Pancreas (tissue), 10 donors: ENCODE results near the gene NSMCE4A. TPM values are rescaled to one million over a fixed set of nuclear protein-coding genes. Genes with fewer than 3 reads are reported as not detected.
"Not testable (repeated sequence)": the region's sequence is repeated elsewhere in the genome, so short reads cannot be mapped to it uniquely, and the experiment has no call there.

Experiments used
- ATAC-seq, 4 donors: fragments of 200-7000 bp; cut with Tn5 transposase; one replicate each; pipeline versions ENCODE4 v1.8.0 to v1.9.1; 2020; ENCODE audit warnings: mild to moderate bottlenecking in 4 of 4, moderate library complexity in 4 of 4
- DNase-seq, 6 donors: peaks; one replicate each; pipeline ENCODE4 v3.0.0-alpha.2; 2020
- FAIRE-seq: peaks from 2 replicates; lab custom pipeline; 2012; peaks lifted over from hg19 to GRCh38; lab: Jason Lieb, UNC
- H3K27ac ChIP-seq, 4 donors: fragments of 200-600 bp; sonication (generic); 1 replicate in 3 of 4; 2 replicates in 1 of 4; pipeline versions ENCODE4 v1.5.0 to v1.8.0; 2020
- H3K27me3 ChIP-seq, 4 donors: fragments of 200-600 bp; one replicate each; pipeline ENCODE4 v1.8.0; 2021
- H3K36me3 ChIP-seq, 3 donors: fragments of 200-600 bp; sonication (generic) in 1 of 3; one replicate each; pipeline versions ENCODE4 v1.5.0 to v1.8.0; 2020 to 2021
- H3K4me1 ChIP-seq, 3 donors: fragments of 200-600 bp; one replicate each; pipeline ENCODE4 v1.8.0; 2021
- H3K4me3 ChIP-seq, 4 donors: fragments of 200-600 bp; sonication (generic) in 2 of 4; one replicate each; pipeline versions ENCODE4 v1.5.0 to v1.8.0; 2020 to 2021
- H3K9me3 ChIP-seq, 4 donors: fragments of 200-600 bp; one replicate each; pipeline ENCODE4 v1.8.0; 2021
- WGBS, 2 donors: extraction: QIAGEN DNeasy Blood & Tissue Kit; methylation state at CpG; one replicate each; pipeline ENCODE4 v1.1.7; 2013; 5-methylcytosine and 5-hydroxymethylcytosine counted together
- intact Hi-C, 3 donors: fragments of 100-400 bp; cut with DNase I; formaldehyde crosslinking; loops; one replicate each; pipeline versions ENCODE4 v1.11.1 to v1.14.2; 2022
- polyA plus RNA-seq, 2 donors: library from polyadenylated mRNA; stranded (reverse); fragments of 200-250 nt; gene quantifications; one replicate each; pipeline ENCODE4 v1.2.3, GENCODE V29; 2013
- total RNA-seq, 6 donors: library from RNA; stranded (reverse); fragmentation: NEBNext Ultra II Directional in 4 of 6; extraction: Animal tissue kit (Norgen Biotek cat#: 25700) in 4 of 6; gene quantifications; one replicate each; pipeline versions ENCODE4 v1.2.1 to v1.2.4, GENCODE V29; 2021 to 2023
- TF ChIP-seq, protein P1 (sequence below), 4 donors: fragments of 200-600 bp; sonication (generic) in 3 of 4; IDR thresholded peaks; one replicate each; pipeline versions ENCODE4 v1.5.0 to v1.8.0; 2021; ENCODE audit warnings: antibody characterized with exemption in 4 of 4
- donor health status: healthy with polysubstance abuse.
- donor health status: DM: no; HTN: no; CAD: no; lungs with moderate emphysema.
- donor health status: DM: no; HTN: no; CAD: no.
- donor health status: control.
- donor health status: control.
- donor health status: Bipolar disorder and iron deficiency.
- donor health status: DM: yes; HTN: yes; CAD: no.
- donor health status: DM: no; HTN: no; CAD: no.
- donor health status: DM: no; HTN: no; CAD: no.
- donor health status: DM: yes; HTN: yes; CAD: no.

Gene NSMCE4A
- total and polyA plus RNA-seq, 8 donors: 15.5 to 87.0 (median 24.5) TPM

DNA sequence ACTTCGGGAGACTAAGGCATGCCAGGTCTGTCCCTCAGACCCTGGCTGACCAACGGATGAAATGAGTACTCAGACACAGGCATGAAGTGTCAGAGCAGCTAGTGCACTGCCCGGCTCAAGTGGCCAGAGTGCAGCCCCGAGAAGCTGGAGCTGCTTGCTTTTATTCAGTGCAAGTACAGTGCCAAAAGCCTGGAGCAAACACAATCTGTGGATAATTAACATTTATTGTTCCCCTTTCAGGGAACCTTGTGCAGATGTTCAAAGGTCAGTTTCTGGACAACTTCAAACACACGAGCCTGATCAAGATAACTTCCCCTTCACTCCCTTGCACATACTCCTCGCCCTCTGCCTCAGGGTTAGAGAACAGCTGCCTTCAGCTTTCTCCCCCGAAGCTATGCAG is 39.3 kb downstream of the NSMCE4A start:
- DNase-seq (peak in 1 of 6 donors; percentile 18), ATAC-seq (peak; percentile 65 to 83 (median 70)), FAIRE-seq (no peak)
- TF ChIP-seq, protein P1, sequence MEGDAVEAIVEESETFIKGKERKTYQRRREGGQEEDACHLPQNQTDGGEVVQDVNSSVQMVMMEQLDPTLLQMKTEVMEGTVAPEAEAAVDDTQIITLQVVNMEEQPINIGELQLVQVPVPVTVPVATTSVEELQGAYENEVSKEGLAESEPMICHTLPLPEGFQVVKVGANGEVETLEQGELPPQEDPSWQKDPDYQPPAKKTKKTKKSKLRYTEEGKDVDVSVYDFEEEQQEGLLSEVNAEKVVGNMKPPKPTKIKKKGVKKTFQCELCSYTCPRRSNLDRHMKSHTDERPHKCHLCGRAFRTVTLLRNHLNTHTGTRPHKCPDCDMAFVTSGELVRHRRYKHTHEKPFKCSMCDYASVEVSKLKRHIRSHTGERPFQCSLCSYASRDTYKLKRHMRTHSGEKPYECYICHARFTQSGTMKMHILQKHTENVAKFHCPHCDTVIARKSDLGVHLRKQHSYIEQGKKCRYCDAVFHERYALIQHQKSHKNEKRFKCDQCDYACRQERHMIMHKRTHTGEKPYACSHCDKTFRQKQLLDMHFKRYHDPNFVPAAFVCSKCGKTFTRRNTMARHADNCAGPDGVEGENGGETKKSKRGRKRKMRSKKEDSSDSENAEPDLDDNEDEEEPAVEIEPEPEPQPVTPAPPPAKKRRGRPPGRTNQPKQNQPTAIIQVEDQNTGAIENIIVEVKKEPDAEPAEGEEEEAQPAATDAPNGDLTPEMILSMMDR (IDR thresholded peaks at IDR 0.05): no peak
- H3K4me3 ChIP-seq: no peak overlapping the region
- no peak overlapping the region for H3K27ac ChIP-seq
- intact Hi-C loops: no loop called here
- H3K4me1 ChIP-seq: peaks cover 0 to 8% (median 3%) of the 10 kb centered on the region in 3 donors
- WGBS, 2 donors: 14 to 19% methylated on average over 7 of the region's 7 CpGs
- H3K9me3 ChIP-seq: no peaks in the 10 kb centered on the region
- H3K36me3 ChIP-seq: no peaks in the 10 kb centered on the region
- H3K27me3 ChIP-seq: no peaks in the 10 kb centered on the region

DNA sequence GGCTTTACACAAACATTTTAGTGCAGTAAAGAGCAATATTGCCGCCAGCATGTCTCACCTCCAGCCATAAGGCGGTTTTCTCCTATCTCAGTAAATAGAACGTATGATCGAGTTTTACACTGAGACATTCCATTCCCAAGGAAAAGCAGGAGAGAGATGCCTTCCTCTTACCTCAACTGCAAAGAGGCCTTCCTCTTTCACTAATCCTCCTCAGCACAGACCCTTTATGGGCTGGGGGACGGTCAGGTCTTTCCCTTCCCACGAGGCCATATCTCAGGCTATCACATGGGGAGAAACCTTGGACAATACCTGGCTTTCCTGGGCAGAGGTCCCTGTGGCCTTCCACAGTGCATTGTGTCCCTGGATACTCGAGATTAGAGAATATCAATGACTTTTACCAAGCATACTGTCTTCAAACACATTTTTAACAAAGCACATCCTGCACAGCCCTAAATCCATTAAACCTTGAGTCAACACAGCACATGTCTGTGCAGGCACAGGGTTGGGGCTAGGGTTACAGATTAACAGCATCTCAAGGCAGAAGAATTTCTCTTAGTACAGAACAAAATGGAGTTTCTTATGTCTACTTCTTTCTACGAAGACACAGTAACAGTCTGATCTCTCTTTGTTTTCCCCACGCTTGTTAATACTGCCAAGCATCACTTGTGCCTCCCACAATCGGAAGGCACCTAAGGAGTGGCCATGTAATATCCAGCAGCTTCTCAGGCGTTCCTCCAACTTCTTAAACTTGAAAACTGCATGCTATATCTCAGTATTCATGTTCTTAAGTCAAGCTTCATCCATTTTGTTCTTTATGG is 44.5 kb downstream of the NSMCE4A start:
- DNase-seq, ATAC-seq, FAIRE-seq, intact Hi-C loops, H3K27me3 ChIP-seq, H3K27ac ChIP-seq, H3K9me3 ChIP-seq, H3K36me3 ChIP-seq, H3K4me3 ChIP-seq: not testable (repeated sequence)
- WGBS, 2 donors: 52 to 55% methylated on average over 11 of the region's 11 CpGs
- peaks cover 3 to 13% (median 13%) of the 10 kb centered on the region in 3 donors for H3K4me1 ChIP-seq

DNA sequence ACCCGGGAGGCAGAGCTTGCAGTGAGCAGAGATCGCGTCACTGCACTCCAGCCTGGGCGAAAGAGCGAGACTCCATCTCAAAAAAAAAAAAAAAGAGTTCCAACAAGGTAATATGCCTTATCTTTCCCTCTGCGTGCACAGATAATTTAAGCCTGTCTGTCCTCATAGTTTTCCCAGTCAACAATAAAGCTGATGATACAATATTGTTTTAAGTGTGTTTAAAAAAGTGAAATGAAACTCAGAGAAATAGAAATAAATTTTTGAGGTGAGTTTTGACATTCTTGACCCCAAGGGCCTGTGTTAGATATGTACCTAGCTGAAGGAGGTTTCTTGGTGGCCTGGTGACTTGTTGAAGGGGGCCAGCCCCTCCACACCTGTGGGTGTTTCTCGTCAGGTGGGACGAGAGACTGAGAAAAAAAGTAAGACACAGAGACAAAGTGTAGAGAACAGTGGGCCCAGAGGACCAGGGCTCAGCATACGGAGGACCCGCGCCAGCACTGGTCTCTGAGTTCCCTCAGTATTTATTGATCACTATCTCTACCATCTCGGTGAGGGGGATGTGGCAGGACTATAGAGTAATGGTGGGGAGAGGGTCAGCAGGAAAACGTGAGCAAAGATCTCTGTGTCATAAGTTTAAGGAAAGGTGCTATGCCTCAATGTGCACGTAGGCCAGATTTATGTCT is 45.3 kb downstream of the NSMCE4A start:
- not testable (repeated sequence) for DNase-seq, FAIRE-seq, H3K4me3 ChIP-seq, H3K27me3 ChIP-seq, H3K36me3 ChIP-seq, ATAC-seq, H3K9me3 ChIP-seq, H3K27ac ChIP-seq
- 80% methylated on average over 14 of the region's 14 CpGs for WGBS, 2 donors
- peaks cover 3 to 13% (median 10%) of the 10 kb centered on the region in 3 donors for H3K4me1 ChIP-seq
- intact Hi-C loops: loop anchor here in 1 of 3 donors (10.0 kb wide), 1 partner anchor 125 kb away; no protein-coding TSS in a partner anchor

DNA sequence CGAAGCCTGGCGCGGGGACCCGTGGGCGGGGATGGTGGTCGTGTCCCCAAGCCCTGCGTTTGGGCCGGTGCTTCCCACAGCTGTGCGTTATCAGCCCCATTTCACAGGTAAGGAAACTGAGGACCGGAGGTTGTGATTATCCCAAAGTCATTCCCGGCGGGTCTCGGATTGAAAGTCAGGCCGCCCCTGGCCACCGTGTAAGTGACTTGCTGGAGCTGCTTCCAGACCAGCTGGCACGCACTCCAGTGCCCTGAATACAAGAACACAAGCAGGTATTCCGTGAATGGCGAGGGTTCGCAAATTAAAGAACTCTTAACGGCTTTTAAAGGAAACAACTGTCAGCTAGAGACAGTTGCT is 46.5 kb downstream of the NSMCE4A start:
- Histone ChIP-seq H3K36me3 (no peaks in the 10 kb centered on the region), H3K9me3 (no peaks in the 10 kb centered on the region), H3K4me1 (peaks cover 3 to 13% (median 10%) of the 10 kb centered on the region in 3 donors), H3K27me3 (no peaks in the 10 kb centered on the region), H3K27ac (peak overlapping the region; percentile 95 to 99 (median 98)), H3K4me3 (peak overlapping the region; percentile 88 to 100 (median 98))
- ATAC-seq: peak; percentile 19 to 33 (median 28)
- TF ChIP-seq, protein P1 (IDR thresholded peaks at IDR 0.05): no peak
- FAIRE-seq: no peak
- peak in 1 of 6 donors; percentile 51 for DNase-seq
- intact Hi-C loops: loop anchor here in 1 of 3 donors (10.0 kb wide), 1 partner anchor 126 kb away; no protein-coding TSS in a partner anchor
- WGBS, 2 donors: 0 to 1% methylated on average over 20 of the region's 20 CpGs

DNA sequence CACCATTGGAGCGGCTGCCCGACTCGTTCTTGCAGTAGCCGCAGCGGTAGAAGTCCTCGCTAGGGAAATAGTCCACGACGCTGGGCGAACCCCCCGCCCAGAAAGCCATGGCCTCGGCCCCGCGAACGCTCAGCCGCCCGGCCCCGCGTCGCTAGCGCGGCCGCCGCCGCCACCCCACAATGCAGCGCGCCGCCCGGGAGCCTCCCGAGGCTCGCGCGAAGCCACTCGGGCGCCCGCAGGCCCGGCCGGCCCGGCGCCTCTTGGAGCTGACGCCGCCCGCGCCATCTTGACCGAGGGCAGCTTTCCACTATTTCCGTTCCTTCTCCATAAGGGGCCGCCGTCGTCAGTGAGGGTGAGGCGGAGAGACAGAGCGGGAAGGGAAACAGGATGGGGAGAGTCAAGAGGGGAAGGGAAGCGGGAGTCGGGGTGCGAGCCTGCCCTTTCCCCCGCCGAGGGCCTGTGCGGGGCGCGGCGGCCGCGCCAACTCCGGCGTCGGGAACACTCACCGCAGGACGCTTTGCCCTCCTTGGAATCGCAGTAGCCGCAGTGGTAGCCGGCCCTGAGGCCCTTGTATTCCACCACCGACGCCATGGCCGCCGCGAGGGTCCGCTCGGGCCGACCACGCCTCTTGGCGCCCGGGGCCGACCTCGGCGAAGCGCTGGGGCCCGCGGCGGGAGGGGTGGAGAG is 47.0 kb downstream of the NSMCE4A start, which contains the start of gene ATE1:
Gene ATE1 (minus strand): TSS at position 191 of the 687 bp plus-strand sequence. CDS start 82 bp downstream, at position 109.
- peak within 1 kb of the TSS; percentile 95 to 99 (median 98) for H3K27ac ChIP-seq
- intact Hi-C loops: loop anchor here in 1 of 3 donors (10.0 kb wide), 1 partner anchor 127 kb away; no protein-coding TSS in a partner anchor
- no peaks in the 10 kb centered on the region for H3K9me3 ChIP-seq
- 0 to 1% methylated on average over 62 to 87 of the region's 87 CpGs for WGBS, 2 donors
- H3K4me1 ChIP-seq: peaks cover 3 to 13% (median 10%) of the 10 kb centered on the region in 3 donors
- peak within 1 kb of the TSS; percentile 88 to 100 (median 98) for H3K4me3 ChIP-seq
- TF ChIP-seq, protein P1 (IDR thresholded peaks at IDR 0.05): no peak
- no peaks in the 10 kb centered on the region for H3K36me3 ChIP-seq
- H3K27me3 ChIP-seq: no peaks in the 10 kb centered on the region
- DNase-seq: peak; percentile 88 to 95 (median 92)
- FAIRE-seq: no peak
- peak; percentile 93 to 97 (median 96) for ATAC-seq
